Measurements from ENCODE around the gene ERBB4. TPM values are rescaled to one million over a fixed set of nuclear protein-coding genes. Genes with fewer than 3 reads are reported as not detected.

The ERBB4 gene
- total RNA-seq, 1 donor = 5.8 TPM

DNA sequence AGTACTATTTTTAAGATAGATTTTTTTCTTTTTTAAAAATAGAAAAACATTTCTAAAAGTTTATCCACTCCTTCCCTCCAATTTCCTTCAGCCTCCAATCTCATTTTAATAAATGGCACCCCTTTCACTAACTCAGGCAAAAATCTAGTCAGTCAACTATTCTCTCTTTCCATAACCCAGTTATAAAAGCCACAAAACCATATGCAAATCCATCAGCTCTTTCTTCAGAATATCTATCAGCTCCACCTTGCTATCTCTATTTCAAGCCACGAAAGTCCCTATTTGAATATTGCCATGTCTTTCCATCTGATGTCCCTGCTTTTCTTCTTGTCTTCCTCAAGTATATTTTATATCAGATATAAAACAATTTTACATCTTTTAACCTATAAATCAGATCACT is 397.1 kb downstream of the ERBB4 start:
- TF ChIP-seq, protein P1, sequence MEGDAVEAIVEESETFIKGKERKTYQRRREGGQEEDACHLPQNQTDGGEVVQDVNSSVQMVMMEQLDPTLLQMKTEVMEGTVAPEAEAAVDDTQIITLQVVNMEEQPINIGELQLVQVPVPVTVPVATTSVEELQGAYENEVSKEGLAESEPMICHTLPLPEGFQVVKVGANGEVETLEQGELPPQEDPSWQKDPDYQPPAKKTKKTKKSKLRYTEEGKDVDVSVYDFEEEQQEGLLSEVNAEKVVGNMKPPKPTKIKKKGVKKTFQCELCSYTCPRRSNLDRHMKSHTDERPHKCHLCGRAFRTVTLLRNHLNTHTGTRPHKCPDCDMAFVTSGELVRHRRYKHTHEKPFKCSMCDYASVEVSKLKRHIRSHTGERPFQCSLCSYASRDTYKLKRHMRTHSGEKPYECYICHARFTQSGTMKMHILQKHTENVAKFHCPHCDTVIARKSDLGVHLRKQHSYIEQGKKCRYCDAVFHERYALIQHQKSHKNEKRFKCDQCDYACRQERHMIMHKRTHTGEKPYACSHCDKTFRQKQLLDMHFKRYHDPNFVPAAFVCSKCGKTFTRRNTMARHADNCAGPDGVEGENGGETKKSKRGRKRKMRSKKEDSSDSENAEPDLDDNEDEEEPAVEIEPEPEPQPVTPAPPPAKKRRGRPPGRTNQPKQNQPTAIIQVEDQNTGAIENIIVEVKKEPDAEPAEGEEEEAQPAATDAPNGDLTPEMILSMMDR (IDR thresholded peaks at IDR 0.05; ENCODE audit: insufficient read depth, low read length) = no peak
- H3K4me3 ChIP-seq (ENCODE audit: low read depth, low read length) = no peak overlapping the region
- DNase-seq (ENCODE audit: low read depth) = no peak

DNA sequence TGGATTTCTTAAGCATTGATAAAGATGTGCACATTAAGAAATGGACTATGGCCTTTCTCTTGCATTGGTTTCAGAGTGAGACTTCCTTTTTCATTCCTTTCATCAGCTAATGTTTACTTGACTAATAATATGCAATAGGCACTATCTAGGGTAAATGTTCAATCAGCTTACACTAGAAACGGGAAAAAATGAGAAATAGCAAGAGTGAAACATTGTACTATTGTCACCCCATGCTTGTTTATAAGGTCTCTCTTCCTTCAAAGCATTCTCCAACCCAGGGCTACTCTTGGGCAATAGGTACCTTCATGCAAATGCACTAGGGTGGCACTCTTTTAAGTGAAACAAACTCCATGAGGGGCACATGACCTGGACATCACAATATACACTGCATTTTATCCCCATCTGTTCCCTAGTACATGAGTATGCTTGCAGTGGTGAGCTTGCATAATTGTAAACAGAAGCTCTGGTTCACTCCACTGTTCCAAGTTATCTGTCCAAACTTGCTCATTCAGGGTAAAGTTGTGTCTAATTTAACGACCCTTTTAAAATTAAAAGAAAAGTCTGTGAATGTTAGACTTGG is 402.3 kb downstream of the ERBB4 start:
- TF ChIP-seq, protein P1 (IDR thresholded peaks at IDR 0.05; ENCODE audit: insufficient read depth, low read length) = no peak
- DNase-seq (ENCODE audit: low read depth) = no peak
- H3K4me3 ChIP-seq (ENCODE audit: low read depth, low read length) = no peak overlapping the region

DNA sequence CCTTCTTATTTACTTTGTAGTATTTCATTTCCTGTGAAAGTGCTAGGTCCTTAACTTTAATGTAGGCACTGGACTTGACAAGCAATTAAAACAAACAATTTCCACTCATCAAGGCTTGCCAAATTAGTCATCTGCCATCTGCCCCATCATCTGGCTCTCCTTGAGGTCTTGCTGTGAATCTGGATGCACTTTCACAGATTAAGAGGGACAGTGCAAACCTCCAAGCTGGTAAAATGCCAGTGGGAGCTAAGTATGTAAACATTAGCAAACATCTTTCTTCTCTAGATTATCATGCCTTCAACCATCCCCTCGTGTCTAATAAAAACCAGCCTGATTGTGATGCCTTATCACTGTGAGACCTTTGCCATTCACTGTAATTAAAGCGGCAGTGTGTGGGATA is 402.9 kb downstream of the ERBB4 start:
- DNase-seq (ENCODE audit: low read depth) = peak; percentile 18
- TF ChIP-seq, protein P1 (IDR thresholded peaks at IDR 0.05; ENCODE audit: insufficient read depth, low read length) = no peak
- no peak overlapping the region for H3K4me3 ChIP-seq (ENCODE audit: low read depth, low read length)

DNA sequence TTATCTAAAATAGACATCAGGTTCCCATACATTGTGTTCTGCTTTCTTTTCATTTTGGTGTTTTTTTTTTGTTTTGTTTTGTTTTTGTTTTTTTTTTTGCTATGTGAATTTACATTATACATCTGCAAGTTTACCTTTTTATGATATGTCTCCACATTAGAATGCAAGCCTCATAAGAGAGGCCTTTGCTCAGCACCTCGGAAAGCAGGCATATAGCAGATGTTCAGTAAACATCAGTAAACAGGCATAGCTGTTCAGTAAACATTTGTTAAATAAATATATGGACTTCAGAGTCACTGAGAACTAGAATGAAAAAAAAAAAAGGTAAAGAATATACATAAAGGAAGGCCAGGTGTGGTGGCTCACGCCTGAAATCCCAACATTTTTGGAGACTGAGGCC is 405.3 kb downstream of the ERBB4 start:
- DNase-seq (ENCODE audit: low read depth) = no peak
- TF ChIP-seq, protein P1 (IDR thresholded peaks at IDR 0.05; ENCODE audit: insufficient read depth, low read length) = no peak
- no peak overlapping the region for H3K4me3 ChIP-seq (ENCODE audit: low read depth, low read length)

DNA sequence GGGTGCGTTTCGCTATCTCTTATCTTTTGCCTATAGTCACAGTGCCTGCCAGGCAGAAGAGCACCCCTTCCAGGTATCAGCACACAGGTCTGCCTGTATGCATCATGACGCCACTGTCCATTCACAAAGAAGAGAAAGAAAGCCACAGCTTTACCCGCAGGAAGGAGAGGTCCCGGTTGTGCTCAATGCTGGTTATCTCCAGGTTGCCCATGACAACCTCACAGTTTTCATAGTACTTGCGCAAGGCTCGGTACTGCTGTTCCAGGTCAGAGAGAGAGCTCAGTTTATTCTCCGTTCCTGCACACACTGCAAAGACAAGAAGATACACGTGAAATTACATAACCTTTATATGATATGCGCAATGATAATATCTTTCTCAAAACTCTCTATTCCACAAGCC is 414.0 kb downstream of the ERBB4 start:
- peak; percentile 16 for DNase-seq (ENCODE audit: low read depth)
- TF ChIP-seq, protein P1 (IDR thresholded peaks at IDR 0.05; ENCODE audit: insufficient read depth, low read length) = no peak
- no peak overlapping the region for H3K4me3 ChIP-seq (ENCODE audit: low read depth, low read length)

DNA sequence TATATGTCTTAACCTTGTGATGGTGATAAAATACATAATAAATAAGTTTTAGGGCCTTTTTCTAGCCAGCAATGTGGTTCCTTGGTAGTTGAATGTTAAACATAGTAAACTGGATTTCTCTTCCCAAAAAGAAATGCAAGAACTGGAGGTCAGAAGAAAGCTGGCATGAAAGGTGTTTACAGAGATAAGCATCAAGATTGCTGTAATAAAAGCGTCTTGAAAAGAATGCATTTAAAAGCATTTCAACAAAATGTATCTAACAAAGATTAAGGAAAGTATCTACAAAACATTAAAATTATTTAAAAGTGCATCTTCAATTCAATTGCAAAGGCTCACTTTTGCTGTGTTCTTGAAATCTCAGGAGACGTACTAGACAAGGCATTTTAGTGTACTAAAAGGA is 419.0 kb downstream of the ERBB4 start:
- DNase-seq (ENCODE audit: low read depth) = no peak
- TF ChIP-seq, protein P1 (IDR thresholded peaks at IDR 0.05; ENCODE audit: insufficient read depth, low read length) = no peak
- no peak overlapping the region for H3K4me3 ChIP-seq (ENCODE audit: low read depth, low read length)

DNA sequence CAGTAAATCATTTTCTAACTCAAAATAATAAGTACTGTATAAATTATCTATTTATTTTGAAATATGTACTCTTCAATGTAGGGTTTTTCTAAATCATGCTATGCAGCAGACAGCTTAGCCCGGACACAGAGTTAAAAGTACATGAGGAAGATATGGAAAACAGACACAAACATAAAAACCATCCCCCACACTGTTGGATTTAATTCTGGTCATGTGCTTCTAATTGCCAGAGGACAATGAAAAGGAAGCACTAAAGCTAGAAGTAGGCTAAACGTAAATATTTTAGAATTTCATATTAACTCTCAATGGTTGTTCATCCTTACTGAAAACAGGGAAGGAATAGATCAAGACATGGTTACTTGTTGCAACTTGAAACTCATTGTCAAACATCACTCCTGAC is 420.7 kb downstream of the ERBB4 start:
- TF ChIP-seq, protein P1 (IDR thresholded peaks at IDR 0.05; ENCODE audit: insufficient read depth, low read length) = no peak
- DNase-seq (ENCODE audit: low read depth) = no peak
- no peak overlapping the region for H3K4me3 ChIP-seq (ENCODE audit: low read depth, low read length)

Data from fibroblast of the aortic adventitia (primary cell).